H1 (cell line): Measurements from ENCODE around the gene ZNF791. TPM values are rescaled to one million over a fixed set of nuclear protein-coding genes. Genes with fewer than 3 reads are reported as not detected.

ENCODE experiments used
- CTCF ChIA-PET: fragments of 300-600 bp; sonication (Branson Sonifier 250); formaldehyde crosslinking; loops from one replicate; lab custom pipeline; 2021; ENCODE audit not compliant: partially characterized antibody; lab: Charles Lee
- POLR2A ChIA-PET: fragments of 300-600 bp; sonication (Branson Sonifier 250); formaldehyde crosslinking; loops from one replicate; lab custom pipeline; 2021; ENCODE audit warnings: inconsistent platforms; ENCODE audit not compliant: partially characterized antibody; lab: Charles Lee
- DNase-seq, 2 experiments: peaks; one replicate each; pipeline versions ENCODE4 v3.0.0 to v3.0.0-alpha.2; 2010 to 2022; ENCODE audit warnings: low spot score in 2 of 2, low read depth in 1 of 2, mixed read lengths in 1 of 2
- FAIRE-seq: peaks from 2 replicates; lab custom pipeline; 2011; peaks lifted over from hg19 to GRCh38; lab: Jason Lieb, UNC
- H2AFZ ChIP-seq: 2 replicates; pipeline ENCODE4 v1.8.1; 2012; ENCODE audit warnings: low read length, inconsistent platforms
- H2AK5ac ChIP-seq: 2 replicates; pipeline ENCODE4 v1.6.1; 2013; ENCODE audit warnings: low read depth, low read length
- H2BK120ac ChIP-seq: replicated peaks from 2 replicates; pipeline ENCODE3; 2013; ENCODE audit warnings: low read depth, low read length, inconsistent platforms
- H2BK12ac ChIP-seq: 2 replicates; pipeline ENCODE4 v1.6.1; 2013; ENCODE audit warnings: low read depth, low read length
- H2BK15ac ChIP-seq: 2 replicates; pipeline ENCODE4 v1.6.1; 2013; ENCODE audit warnings: low read length
- H2BK20ac ChIP-seq: 2 replicates; pipeline ENCODE4 v1.6.1; 2013; ENCODE audit warnings: low read length
- H2BK5ac ChIP-seq: 2 replicates; pipeline ENCODE4 v1.6.1; 2013; ENCODE audit warnings: low read depth, low read length
- H3K14ac ChIP-seq: 2 replicates; pipeline ENCODE4 v1.6.1; 2013; ENCODE audit warnings: inconsistent platforms; ENCODE audit not compliant: insufficient read length
- H3K18ac ChIP-seq: 2 replicates; pipeline ENCODE4 v1.6.1; 2013; ENCODE audit warnings: low read length; ENCODE audit errors: extremely low read depth
- H3K23ac ChIP-seq: 2 replicates; pipeline ENCODE4 v1.6.1; 2013; ENCODE audit warnings: inconsistent platforms; ENCODE audit not compliant: insufficient read length
- H3K23me2 ChIP-seq: 2 replicates; pipeline ENCODE4 v1.6.1; 2013; ENCODE audit warnings: low read depth, low read length
- H3K27ac ChIP-seq: 2 replicates; pipeline ENCODE4 v1.6.1; 2011; ENCODE audit warnings: low read depth, low read length, inconsistent platforms
- H3K27me3 ChIP-seq, 4 experiments: replicated peaks in 1 of 4; 1 replicate in 1 of 4; 2 replicates in 3 of 4; pipeline versions ENCODE4 v1.6.1 to v1.8.1; 2011 to 2013; ENCODE audit warnings: low read length in 3 of 4, mild to moderate bottlenecking in 3 of 4, inconsistent platforms in 2 of 4, mixed read lengths in 2 of 4, moderate library complexity in 1 of 4; ENCODE audit not compliant: control insufficient read depth in 3 of 4, insufficient read depth in 3 of 4; ENCODE audit errors: extremely low read depth in 1 of 4
- H3K36me3 ChIP-seq, 4 experiments: 2 replicates each; pipeline versions ENCODE4 v1.6.1 to v1.8.1; 2011 to 2013; ENCODE audit warnings: mild to moderate bottlenecking in 4 of 4, low read length in 3 of 4, moderate library complexity in 2 of 4, control low read depth in 1 of 4, inconsistent platforms in 1 of 4; ENCODE audit not compliant: insufficient read depth in 4 of 4, control insufficient read depth in 2 of 4
- H3K4ac ChIP-seq: replicated peaks from 2 replicates; pipeline ENCODE3; 2013; ENCODE audit warnings: low read length, low read depth, mixed read lengths, inconsistent platforms; ENCODE audit not compliant: insufficient read length
- H3K4me1 ChIP-seq, 4 experiments: replicated peaks in 1 of 4; 1 replicate in 1 of 4; 2 replicates in 3 of 4; pipeline versions ENCODE4 v1.6.1 to v1.8.1; 2011 to 2013; ENCODE audit warnings: low read length in 3 of 4, inconsistent platforms in 2 of 4, mixed read lengths in 1 of 4; ENCODE audit not compliant: insufficient read depth in 4 of 4, control insufficient read depth in 3 of 4
- H3K4me2 ChIP-seq, 2 experiments: 2 replicates each; pipeline versions ENCODE4 v1.6.1 to v1.8.1; 2011 to 2013; ENCODE audit warnings: low read depth in 2 of 2, low read length in 2 of 2, control low read depth in 1 of 2, inconsistent platforms in 1 of 2, mild to moderate bottlenecking in 1 of 2; ENCODE audit not compliant: insufficient read depth in 1 of 2
- H3K4me3 ChIP-seq, 4 experiments: fragments of 200-600, 300-600 bp in 1 of 4; sonication (generic), shearing (Covaris generic), sonication (Bioruptor Twin) in 1 of 4; 2 replicates each; pipeline versions ENCODE4 v1.5.1 to v1.8.1; 2011 to 2016; ENCODE audit warnings: low read length in 4 of 4, low read depth in 3 of 4, control low read depth in 2 of 4, inconsistent platforms in 2 of 4, mild to moderate bottlenecking in 2 of 4, mixed read lengths in 1 of 4, moderate library complexity in 1 of 4; ENCODE audit not compliant: insufficient read depth in 2 of 4; ENCODE audit errors: extremely low read depth in 1 of 4
- H3K56ac ChIP-seq: replicated peaks from 2 replicates; pipeline ENCODE3; 2013; ENCODE audit warnings: low read depth, mild to moderate bottlenecking, mixed read lengths, low read length, inconsistent platforms; ENCODE audit not compliant: insufficient read length
- H3K79me1 ChIP-seq: 2 replicates; pipeline ENCODE4 v1.6.1; 2013; ENCODE audit warnings: low read depth, low read length, control low read depth
- H3K79me2 ChIP-seq, 2 experiments: 2 replicates each; pipeline versions ENCODE4 v1.6.1 to v1.8.1; 2012 to 2013; ENCODE audit warnings: low read length in 2 of 2, mild to moderate bottlenecking in 2 of 2, inconsistent platforms in 1 of 2; ENCODE audit not compliant: insufficient read depth in 2 of 2, control insufficient read depth in 1 of 2
- H3K9ac ChIP-seq, 4 experiments: replicated peaks in 1 of 4; 1 replicate in 1 of 4; 2 replicates in 3 of 4; pipeline versions ENCODE4 v1.6.1 to v1.8.1; 2011 to 2013; ENCODE audit warnings: low read depth in 3 of 4, low read length in 3 of 4, control low read depth in 2 of 4, mild to moderate bottlenecking in 2 of 4, moderate library complexity in 2 of 4, inconsistent platforms in 1 of 4; ENCODE audit errors: extremely low read depth in 1 of 4
- H3K9me3 ChIP-seq, 2 experiments: 2 replicates each; pipeline versions ENCODE4 v1.6.1 to v1.8.1; 2012 to 2013; ENCODE audit warnings: mild to moderate bottlenecking in 2 of 2, moderate library complexity in 2 of 2, control low read depth in 1 of 2, inconsistent platforms in 1 of 2, low read depth in 1 of 2, low read length in 1 of 2, mixed read lengths in 1 of 2; ENCODE audit not compliant: insufficient read depth in 2 of 2
- H4K20me1 ChIP-seq, 2 experiments: replicated peaks in 1 of 2; 2 replicates each; pipeline versions ENCODE3 to v1.8.1; 2011 to 2013; ENCODE audit warnings: inconsistent platforms in 2 of 2, low read length in 2 of 2, mild to moderate bottlenecking in 1 of 2; ENCODE audit not compliant: insufficient read depth in 2 of 2, control insufficient read depth in 1 of 2
- H4K5ac ChIP-seq: 2 replicates; pipeline ENCODE4 v1.6.1; 2013; ENCODE audit warnings: low read length, low read depth, mixed read lengths, inconsistent platforms; ENCODE audit not compliant: insufficient read length
- H4K8ac ChIP-seq: 2 replicates; pipeline ENCODE4 v1.8.0; 2013; ENCODE audit warnings: mild to moderate bottlenecking, moderate library complexity, low read length, inconsistent platforms; ENCODE audit not compliant: insufficient read depth; ENCODE audit errors: extremely low read depth
- H4K91ac ChIP-seq: replicated peaks from 2 replicates; pipeline ENCODE3; 2013; ENCODE audit warnings: low read length, mixed read lengths, inconsistent platforms; ENCODE audit not compliant: insufficient read length
- BACH1 ChIP-seq: IDR thresholded peaks from 2 replicates; pipeline ENCODE4 v1.6.1; 2012; ENCODE audit warnings: low read length, improper control_type of control experiment
- RAD21 ChIP-seq, 2 experiments: IDR thresholded peaks in 1 of 2; conservative IDR thresholded peaks in 1 of 2; 2 replicates each; pipeline ENCODE4 v1.6.1; 2011; ENCODE audit warnings: low read depth in 2 of 2, low read length in 2 of 2, improper control_type of control experiment in 1 of 2, inconsistent platforms in 1 of 2, mild to moderate bottlenecking in 1 of 2, moderate library complexity in 1 of 2
- TCF12 ChIP-seq: IDR thresholded peaks from 2 replicates; pipeline ENCODE4 v1.6.1; 2011; ENCODE audit warnings: low read depth, mild to moderate bottlenecking, low read length
- WGBS, 2 experiments: shearing (Covaris generic) in 1 of 2; methylation state at CpG; one replicate each; pipeline versions ENCODE4 v1.1.6 to v1.1.7; 2013 to 2015; ENCODE audit warnings: low lambda C conversion rate in 2 of 2, mixed read lengths in 2 of 2, inconsistent platforms in 1 of 2, low coverage in 1 of 2, missing lambda C conversion rate in 1 of 2; ENCODE audit not compliant: insufficient replicate concordance in 2 of 2, insufficient coverage in 1 of 2, insufficient read length in 1 of 2; ENCODE audit errors: extremely low coverage in 1 of 2, missing lambda C conversion rate in 1 of 2; 5-methylcytosine and 5-hydroxymethylcytosine counted together
- polyA plus RNA-seq, 7 experiments: library from polyadenylated mRNA; depleted of rRNA in 3 of 7; stranded (reverse) in 5 of 7; unstranded in 2 of 7; fragments of >200 nt in 5 of 7; fragments of 200-250 nt in 2 of 7; gene quantifications; 1 replicate in 5 of 7; 2 replicates in 1 of 7; 4 replicates in 1 of 7; pipeline versions ENCODE4 v1.2.1 to v1.2.3, GENCODE V29; 2011 to 2013; ENCODE audit warnings: missing spikeins in 2 of 7, mixed read lengths in 2 of 7
- total RNA-seq: library from RNA; stranded (reverse); fragmentation: NEBNext Ultra II Directional; extraction: Animal tissue kit (Norgen Biotek cat#: 25700); gene quantifications from 2 replicates; pipeline ENCODE4 v1.2.1, GENCODE V29; 2021
- TF ChIP-seq, protein P1 (sequence below): IDR thresholded peaks from 2 replicates; pipeline ENCODE4 v1.6.1; 2012; ENCODE audit warnings: inconsistent platforms

ZNF791 gene
- total and polyA plus RNA-seq, 2 of the 8 experiments (the other 6 are each of a cell fraction or from before 2014, with no cell fraction given), result 4.1 to 18.6 TPM

DNA sequence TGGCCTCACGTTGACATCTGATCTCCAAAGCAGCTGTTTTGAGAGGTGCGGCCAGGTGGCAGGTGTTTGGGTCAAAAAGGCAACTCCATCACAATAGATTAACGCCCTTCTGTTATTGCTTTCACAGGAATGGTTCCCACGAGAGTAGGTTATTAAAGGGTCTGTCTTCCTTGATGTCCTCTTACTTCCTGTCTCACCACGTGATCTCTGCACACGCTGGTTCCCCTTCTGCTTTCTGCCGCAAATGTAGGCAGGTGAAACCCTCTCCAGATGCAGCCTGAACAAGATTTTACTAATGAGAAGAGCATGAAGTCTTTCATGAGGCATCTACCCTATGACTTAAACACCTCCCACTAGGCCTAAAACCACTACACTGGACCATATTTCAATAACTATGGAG lies 36.7 kb upstream of the ZNF791 start:
- POLR2A ChIA-PET, result interaction anchor here (1.3 to 1.8 kb wide), 2 partner anchors 37 to 40 kb away, joined by 4 to 6 read pairs; partner anchors contain the start of genes ZNF490 and ZNF791
- no peak overlapping the region for H2BK120ac ChIP-seq
- no peak overlapping the region for H4K8ac ChIP-seq
- 0 out of 2 replicates have a peak overlapping the region, but pooled peaks have one; percentile 21 for H2BK5ac ChIP-seq
- no peaks in the 10 kb centered on the region for H3K9me3 ChIP-seq
- TF ChIP-seq, protein P1, sequence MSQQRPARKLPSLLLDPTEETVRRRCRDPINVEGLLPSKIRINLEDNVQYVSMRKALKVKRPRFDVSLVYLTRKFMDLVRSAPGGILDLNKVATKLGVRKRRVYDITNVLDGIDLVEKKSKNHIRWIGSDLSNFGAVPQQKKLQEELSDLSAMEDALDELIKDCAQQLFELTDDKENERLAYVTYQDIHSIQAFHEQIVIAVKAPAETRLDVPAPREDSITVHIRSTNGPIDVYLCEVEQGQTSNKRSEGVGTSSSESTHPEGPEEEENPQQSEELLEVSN, result 0 out of 2 replicates have a peak, but pooled peaks have one; percentile 13
- 0 out of 2 replicates have a peak, but pooled peaks have one; percentile 16 for TF ChIP-seq TCF12
- TF ChIP-seq RAD21 (IDR thresholded peaks at IDR 0.05 in 1 of 2, conservative IDR thresholded peaks at IDR 0.05 in 1 of 2; ENCODE audit: low read depth in 2 of 2, low read length in 2 of 2), result no peak
- TF ChIP-seq BACH1, result no peak
- 0 out of 2 replicates have a peak overlapping the region, but pooled peaks have one; percentile 60 for H2BK12ac ChIP-seq
- H3K18ac ChIP-seq, result no peak overlapping the region
- FAIRE-seq (no peak), DNase-seq (no peak)
- H3K23ac ChIP-seq, result no peak overlapping the region
- 89% methylated on average over 7 of the region's 7 CpGs; no CpG with 5 or more reads in 1 of the 2 experiments for WGBS, 2 experiments
- no peak overlapping the region for H2AFZ ChIP-seq
- H4K91ac ChIP-seq, result no peak overlapping the region
- H2BK15ac ChIP-seq, result no peak overlapping the region
- H3K79me1 ChIP-seq, result no peaks in the 10 kb centered on the region
- H3K79me2 ChIP-seq, result no peaks in the 10 kb centered on the region
- H3K4me3 ChIP-seq, result no peak overlapping the region
- peaks cover 0 to 11% (median 0%) of the 10 kb centered on the region in 4 experiments; a peak in 1 of 8 replicates for H3K36me3 ChIP-seq
- no peak overlapping the region for H2AK5ac ChIP-seq
- no peak overlapping the region for H3K4me2 ChIP-seq
- H3K9ac ChIP-seq, result no peak overlapping the region
- H3K14ac ChIP-seq, result no peak overlapping the region
- no peak overlapping the region for H3K4ac ChIP-seq
- no peaks in the 10 kb centered on the region for H3K23me2 ChIP-seq
- H2BK20ac ChIP-seq, result no peak overlapping the region
- no peak overlapping the region for H3K27ac ChIP-seq
- H4K5ac ChIP-seq, result no peak overlapping the region
- CTCF ChIA-PET, result interaction anchor here (0.6 to 1.9 kb wide), 9 partner anchors 9 to 98 kb away, joined by 3 to 10 read pairs (median 4); no protein-coding TSS in a partner anchor
- no peaks in the 10 kb centered on the region for H4K20me1 ChIP-seq
- H3K56ac ChIP-seq, result no peak overlapping the region
- H3K27me3 ChIP-seq, result no peaks in the 10 kb centered on the region
- H3K4me1 ChIP-seq, result peaks cover 0 to 7% (median 0%) of the 10 kb centered on the region in 4 experiments; a peak in 2 of 7 replicates
